Measurements from ENCODE around the gene BTNL9.
"Not testable (repeated sequence)": the region's sequence is repeated elsewhere in the genome, so short reads cannot be mapped to it uniquely, and the experiment has no call there.

Gene BTNL9

DNA sequence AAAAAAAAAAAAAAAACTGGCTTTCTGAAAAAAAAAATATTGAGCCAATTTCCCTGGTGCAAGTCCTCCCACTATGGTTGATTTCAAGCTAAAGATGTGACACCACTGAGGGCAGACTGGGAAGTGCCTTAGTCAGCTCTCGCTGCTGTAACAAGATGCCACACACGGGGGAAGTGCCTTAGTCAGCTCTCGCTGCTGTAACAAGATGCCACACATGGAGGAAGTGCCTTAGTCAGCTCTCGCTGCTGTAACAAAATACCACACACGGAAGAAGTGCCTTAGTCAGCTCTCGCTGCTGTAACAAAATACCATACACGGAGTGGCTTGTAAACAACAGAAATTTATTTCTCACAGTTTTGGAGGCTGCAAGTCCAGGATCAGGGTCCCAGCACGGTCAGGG lies 23.4 kb downstream of the BTNL9 start:
- no peak for DNase-seq

DNA sequence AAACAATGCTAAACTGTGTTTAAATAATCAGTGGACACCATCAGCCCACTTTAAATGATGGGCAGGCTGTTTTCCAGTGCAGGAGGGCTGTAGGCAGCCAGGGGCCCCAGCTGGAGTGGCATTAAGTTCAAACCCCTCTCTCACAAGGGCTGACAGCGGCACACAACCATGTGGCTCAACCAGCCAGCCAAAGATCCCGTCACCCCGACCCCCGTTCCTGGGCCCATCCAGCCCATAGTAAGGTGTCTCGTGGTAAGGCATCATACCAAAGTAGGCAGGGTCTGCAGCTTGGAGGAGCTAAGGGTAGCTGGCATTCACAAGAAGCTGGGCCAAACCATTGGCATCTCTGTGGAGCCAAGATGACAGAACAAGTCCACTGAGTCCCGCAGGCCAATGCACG lies 24.9 kb downstream of the BTNL9 start:
- no peak for DNase-seq

DNA sequence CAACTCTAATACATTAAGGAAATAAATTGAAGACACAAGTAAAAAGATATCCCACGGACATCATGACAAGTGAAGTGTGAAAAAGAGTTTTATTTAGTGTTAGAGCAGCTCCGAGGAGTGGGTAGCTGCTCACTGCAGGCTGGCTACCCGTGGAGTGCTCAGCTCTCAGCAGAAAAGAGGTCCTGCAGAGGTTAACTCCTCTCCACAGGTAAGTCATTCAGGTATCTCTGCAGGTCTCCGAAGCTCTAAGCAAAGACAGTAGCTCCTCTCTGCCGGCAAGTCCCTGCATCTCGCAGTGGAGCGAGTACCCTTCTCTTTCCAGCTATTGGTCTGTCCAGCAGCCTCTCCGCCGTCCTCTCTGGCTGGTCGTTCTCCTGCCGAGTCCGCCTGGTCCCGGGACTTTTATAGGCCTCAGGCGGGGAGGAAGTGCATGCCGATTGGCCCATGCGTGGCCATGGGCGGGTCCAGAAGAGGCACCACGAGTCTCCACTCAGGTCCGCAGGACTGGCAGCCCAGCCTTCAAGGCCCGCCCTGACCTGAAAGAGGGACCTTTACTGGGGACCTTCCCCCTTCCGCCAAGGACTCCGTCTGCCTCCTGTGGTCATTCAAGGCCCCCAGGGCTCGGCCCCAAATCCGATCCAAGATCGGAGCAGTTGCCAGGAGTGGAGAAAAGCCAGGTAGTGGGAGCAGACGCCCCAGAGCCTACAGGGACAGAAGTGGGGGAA lies 29.9 kb downstream of the BTNL9 start:
- no peak for DNase-seq

DNA sequence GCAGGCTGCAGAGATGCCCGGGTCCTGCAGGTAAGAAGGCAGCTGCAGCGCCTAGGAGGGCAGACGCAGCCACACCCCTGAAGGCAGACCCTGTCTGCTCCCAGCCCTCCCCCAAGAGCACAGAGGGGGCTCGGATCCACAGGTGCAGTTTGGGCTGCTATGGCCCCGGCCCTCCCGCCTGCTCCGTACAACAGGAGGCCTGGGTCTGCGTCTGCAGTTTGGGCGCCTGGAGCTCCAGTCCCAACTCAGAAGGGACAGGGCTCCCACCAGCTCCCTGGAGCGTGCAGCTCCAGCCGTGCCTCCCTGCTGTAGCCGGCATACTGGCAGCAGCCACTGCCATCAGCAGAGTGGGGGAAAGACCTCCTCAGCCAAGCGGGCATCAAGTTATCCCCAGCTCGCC lies 30.5 kb downstream of the BTNL9 start:
- DNase-seq: no peak

DNA sequence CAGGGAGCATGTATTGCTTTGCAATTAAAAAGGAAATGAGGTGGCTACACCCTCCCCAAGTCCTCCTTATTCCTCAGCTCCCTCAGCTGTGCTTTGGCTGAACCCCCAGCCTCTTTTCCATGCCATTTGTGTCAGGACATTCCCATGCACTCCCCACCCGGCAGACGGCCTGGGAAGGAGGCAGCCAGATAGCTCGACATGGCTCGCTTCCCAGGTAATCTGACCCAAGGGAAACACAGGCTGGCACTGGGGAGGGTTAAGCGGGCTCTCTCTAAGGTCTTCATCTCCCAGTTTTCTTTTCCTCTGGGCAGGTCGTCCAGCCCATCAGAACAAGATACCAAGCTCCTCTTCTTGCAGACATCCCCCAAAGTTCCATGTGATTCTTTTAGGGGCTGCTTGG lies 31.2 kb downstream of the BTNL9 start:
- DNase-seq: no peak

DNA sequence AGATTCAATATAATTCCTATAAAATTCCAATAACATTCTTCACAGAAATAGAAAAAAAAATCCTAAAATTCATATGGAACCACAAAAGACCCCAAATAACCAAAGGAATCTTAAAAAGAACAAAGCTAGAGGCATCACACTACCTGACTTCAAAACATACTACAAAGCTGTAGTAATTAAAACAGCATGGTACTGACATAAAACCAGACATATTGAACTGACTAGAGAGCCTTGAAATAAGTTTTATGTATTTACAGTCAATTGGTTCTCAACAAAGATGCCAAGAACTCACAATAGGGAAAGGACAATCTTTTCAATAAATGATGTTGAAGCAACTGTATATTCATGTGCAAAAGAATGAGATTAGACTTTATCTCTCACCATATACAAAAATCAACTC lies 36.9 kb downstream of the BTNL9 start:
- DNase-seq: no peak

DNA sequence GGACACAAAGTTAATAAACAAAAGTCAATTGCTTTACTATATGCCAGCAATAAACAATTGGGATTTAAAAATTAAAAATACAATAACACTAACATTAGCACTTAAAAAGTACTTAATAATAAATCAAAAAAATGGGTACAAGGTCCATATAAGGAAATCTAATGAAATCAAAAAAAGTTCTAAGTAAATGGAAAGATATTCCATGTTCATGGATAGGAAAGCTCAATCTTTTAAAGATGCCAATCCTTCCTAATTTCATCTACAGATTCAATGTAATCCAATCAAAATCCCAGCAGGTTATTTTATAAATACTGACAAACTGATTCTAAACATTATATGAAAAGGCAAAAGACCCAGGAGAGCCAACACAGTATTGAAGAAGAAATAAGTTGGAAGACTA lies 41.9 kb downstream of the BTNL9 start:
- no peak for DNase-seq

DNA sequence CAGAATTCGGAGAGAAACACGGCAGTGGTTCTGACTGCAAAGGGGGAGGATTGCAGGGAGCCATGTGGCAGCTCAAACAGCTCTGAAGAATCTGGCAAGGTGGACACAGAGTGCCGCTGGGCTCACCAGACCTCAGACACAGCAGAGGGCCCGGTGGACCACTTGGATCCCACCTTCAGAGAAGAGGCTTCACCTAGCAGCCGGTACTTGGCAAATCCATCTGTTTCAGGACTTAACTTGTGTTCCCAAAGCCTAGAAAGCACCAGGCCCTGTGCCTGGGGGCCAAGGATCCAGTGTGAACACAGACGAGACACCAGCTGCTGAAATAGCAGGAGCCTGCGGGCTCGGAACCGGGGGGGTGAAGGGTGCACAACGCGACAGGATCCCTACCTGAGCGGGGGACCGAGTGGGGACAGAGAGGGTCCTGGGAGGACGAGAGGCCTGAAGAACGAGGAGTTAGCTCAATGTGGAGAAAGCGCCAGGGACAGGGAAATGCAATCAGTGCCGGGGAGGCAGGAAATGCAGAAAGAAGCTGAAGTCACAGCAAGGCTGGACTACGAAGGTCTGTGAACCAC lies 44.6 kb downstream of the BTNL9 start:
- no peak for DNase-seq

DNA sequence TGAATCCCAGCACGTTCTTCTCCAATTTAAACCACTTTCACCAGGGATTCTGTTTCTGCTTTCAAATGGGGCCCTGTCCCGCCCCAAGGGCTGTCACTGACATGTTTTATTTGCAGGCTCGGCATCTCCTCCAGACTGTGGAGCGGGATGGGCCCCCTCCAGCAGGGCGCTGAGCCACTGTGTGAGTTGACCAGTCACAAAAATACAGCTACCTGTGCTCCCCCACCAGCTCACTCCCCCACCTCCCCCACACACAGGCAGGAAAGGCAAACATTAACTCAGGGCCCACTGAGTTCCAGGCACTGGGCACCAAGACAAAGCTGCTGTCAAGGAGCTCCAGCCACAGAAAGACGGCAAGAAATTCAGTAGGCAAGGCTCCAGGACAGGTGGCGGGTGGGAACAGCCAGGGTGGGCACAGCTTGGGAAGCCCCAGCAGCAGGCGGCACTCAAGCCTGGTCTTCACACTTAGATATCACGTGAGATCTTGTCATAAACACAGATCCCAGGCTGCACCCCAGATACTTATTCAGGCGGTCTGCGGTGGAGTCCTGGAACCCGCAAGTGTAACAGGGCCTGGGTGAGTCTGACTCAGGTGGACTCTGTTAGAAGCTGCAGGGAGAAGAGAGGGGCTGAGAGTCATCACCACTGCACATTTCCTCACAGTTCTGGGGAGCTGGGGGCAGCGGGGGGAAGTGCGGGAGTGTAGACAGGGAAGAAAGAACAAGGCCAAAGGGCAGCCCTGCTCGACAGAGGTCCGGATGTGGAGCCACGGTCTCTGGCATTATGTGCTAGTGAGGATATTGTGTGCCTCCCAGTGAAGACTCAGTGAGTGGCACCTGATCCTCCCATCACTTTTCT lies 46.2 kb downstream of the BTNL9 start:
- no peak for DNase-seq

DNA sequence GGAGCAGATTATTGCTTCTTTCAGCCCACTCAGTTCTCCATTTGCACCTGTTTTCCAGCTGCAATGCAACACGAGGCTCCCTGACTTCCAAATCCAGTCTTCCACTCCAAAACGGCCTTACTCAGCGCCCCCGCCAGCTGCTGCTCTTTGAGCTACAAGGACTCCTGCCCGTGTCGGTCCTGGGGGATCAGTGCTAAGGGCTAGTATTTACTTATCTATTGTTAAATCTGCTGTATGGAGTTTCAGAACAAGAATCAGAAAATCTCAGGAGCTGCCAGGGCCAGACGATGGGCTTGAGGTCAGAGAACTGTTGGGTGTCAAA lies 46.8 kb downstream of the BTNL9 start:
- no peak for DNase-seq

DNA sequence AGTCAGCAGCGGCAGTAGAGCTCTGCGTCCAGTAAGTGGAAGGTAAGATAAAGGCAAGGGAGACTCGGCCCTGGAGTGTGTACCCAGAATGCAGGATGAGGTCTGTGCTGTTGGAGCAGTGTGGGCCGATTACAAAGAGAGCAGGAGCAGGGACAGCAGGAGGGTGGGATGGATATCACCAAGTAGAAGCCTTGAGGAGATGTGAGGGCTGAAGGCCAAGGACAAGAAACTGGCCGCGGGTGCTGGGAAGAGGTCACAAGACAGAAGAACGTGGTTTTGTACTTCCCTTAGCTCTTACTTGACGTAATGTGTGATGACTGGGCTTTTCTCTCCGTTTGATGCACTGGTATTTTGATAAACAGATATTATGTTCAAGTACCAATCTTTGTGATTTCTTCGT lies 47.2 kb downstream of the BTNL9 start:
- no peak for DNase-seq

DNA sequence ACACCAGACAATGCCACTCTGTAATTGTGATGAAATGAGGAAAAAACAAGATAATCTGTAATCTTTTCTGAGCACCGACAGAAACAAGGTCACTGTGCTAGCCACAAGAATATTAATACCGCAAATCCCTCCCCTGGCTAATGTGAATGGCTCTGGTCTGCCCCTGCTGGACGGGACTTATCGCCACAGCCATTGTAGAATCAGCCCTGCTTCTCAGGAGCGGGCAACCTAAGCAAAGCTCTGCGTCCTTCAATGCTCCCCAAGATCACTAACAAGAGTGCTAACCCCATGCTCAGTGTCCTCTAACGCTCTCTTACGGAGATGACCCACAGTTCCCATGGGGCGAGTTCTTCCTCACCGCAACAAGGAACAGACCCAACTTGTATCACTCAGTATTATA lies 48.2 kb downstream of the BTNL9 start:
- no peak for DNase-seq

DNA sequence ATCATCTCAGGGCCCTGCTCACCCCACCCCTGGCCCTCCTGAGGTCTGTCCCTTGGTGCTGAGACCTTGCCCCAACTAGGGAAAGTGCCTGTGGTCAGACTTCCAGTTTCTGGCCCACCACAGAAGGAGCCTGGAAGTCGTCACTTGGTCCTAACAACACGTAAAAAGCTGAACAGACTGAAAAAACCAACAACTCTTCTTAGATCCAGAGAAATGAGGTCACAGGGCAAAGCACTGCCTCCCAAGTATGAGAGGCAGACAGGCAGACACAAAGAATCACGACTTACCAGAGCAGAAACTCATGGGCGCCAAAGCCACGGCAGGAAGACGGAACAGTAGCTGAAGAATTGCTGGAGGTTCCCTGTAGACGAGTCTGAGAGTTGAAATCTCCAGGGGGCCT lies 52.4 kb downstream of the BTNL9 start:
- no peak for DNase-seq

DNA sequence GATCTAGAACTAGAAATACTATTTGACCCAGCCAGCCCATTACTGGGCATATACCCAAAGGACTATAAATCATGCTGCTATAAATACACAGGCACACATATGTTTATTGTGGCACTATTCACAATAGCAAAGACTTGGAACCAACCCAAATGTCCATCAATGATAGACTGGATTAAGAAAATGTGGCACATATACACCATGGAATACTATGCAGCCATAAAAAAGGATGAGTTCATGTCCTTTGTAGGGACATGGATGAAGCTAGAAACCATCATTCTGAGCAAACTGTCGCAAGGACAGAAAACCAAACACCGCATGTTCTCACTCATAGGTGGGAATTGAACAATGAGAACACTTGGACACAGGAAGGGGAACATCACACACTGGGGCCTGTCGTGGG lies 55.1 kb downstream of the BTNL9 start:
- DNase-seq: not testable (repeated sequence)

DNA sequence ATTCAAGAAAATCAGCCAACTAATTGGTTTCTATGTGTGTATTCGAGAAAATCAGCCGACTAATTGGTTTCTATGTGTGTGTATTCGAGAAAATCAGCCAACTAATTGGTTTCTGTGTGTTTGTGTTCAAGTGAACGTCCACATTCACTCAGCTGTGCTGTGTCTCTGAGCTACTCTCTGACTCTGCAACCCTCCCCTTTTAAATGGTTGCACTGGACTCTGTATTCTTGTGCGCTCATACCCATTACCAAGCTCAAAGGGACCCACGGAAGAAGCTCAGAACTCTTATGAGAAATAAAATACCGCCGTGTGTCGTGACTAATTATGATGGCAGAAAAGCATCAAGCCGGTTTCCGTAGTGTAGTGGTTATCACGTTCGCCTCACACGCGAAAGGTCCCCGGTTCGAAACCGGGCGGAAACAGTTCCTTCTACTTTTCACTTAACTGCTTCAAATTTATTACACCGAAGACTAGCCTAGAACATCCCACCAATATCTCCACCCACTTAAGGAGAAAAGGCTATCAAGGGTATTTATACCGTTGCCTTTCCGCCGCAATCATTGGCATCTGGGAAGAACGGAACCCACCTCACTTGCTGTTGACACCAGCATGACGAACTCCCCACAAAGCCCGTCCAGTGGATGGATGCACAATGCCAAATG lies 56.8 kb downstream of the BTNL9 start:
- DNase-seq: not testable (repeated sequence)

DNA sequence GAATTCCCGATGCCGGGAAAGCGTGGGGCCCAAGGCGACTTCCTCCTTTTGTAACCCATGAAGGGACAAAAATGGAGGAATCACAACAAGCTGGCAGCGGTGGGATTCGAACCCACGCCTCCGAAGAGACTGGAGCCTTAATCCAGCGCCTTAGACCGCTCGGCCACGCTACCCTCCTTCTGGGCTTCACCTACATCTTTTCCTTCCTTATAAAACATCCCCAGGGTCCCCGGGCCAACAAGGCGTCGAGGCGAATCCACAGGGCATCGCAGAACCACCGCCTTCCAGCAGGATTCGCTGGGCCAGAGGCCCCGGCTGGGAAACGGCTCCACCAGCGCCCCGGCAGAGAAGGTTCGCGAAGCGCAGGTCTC lies 57.3 kb downstream of the BTNL9 start:
- DNase-seq: not testable (repeated sequence)

DNA sequence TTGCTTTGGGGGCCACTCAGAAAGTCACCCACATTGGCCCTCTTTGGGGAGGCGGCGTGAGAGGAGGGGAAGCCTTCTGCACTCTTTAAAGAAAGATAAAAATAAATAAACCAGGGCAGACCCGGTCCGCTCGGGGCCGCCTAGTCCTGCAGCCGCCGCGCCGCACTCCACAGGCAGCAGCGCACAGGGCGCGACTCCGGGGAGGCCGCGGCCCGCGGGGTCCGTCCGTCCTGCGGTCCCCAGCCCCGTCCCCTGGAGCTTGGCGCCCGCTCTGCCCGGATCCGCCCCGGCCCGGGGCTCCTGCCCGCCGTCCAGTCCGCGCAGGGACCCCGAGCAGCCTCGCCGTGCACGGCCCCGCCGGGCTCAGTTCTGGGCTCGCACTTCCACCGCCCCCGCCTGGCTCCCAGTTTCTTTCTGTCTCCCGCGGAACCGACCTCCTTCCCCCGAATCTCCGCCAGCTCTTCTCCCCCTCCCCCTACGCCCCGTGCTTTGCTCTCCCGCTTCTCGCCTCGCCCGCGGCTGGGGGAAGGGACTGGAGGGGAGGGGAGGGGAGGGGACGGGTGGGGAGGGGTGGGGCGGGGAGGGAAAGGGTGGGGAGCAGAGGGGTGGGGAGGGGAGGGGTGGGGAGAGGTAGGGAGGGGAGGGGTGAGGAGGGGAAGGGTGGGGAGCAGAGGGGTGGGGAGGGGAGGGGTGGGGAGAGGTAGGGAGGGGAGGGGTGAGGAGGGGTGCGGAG lies 57.9 kb downstream of the BTNL9 start:
- not testable (repeated sequence) for DNase-seq

DNA sequence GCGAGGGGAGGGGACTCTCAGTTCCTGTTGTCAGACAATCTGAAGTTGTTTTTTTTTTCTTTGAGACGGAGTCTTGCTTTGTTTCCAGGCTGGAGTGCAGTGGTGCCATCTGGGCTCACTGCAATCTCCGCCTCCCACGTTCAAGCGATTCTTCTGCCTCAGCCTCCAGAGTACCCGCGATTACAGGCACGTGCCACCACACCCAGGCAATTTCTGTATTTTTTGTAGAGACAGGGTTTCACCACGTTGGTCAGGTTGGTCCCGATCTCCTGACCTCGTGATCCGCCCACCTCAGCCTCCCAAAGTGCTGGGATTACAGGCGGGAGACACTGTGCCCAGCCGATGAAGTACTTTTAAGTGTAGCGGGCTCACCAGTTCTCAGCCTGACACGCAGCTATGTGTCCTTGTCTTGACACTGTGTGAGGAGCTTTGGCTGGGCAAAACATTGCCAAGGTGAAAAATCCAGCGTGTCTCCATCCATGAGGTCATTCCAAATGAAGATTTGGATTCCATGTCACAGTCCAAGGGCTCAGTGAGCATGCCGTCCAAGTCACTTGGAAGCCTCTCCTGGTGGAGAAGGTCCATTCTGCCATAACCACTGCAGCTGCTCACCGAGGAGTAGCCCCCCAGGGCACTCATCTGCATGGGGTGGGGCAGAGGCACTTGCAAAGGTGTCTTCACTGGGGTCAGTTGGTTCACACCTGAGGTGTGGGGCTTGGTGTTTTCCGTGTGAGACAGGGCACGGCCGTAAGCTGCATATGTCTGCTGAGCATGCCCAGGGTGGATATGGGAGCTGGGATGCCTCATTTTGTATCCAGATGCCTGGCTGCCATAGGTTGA lies 58.9 kb downstream of the BTNL9 start:
- no peak for DNase-seq

DNA sequence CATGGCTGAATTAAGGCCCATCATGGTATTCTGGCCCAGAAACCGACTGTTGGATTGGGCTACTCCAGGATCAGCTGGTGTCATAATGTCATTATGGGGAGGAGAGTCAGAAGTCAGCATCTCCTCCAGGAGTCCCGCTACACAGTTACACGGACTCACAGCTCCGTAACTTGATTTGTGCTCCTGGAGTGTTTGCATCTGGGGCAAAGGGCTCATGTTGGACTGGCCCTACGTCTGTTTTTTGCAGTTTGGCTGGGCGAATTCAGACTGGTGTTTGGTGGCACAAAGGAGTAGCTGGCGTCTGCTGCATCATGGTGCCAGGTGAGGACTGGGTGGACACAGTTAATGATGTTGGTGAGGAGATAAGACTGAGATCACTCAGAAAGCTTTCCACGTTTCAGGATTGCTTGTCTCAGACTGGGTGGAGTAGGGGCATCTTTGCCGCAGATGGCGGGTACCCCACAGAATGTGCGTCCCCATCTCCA lies 59.6 kb downstream of the BTNL9 start:
- no peak for DNase-seq

DNA sequence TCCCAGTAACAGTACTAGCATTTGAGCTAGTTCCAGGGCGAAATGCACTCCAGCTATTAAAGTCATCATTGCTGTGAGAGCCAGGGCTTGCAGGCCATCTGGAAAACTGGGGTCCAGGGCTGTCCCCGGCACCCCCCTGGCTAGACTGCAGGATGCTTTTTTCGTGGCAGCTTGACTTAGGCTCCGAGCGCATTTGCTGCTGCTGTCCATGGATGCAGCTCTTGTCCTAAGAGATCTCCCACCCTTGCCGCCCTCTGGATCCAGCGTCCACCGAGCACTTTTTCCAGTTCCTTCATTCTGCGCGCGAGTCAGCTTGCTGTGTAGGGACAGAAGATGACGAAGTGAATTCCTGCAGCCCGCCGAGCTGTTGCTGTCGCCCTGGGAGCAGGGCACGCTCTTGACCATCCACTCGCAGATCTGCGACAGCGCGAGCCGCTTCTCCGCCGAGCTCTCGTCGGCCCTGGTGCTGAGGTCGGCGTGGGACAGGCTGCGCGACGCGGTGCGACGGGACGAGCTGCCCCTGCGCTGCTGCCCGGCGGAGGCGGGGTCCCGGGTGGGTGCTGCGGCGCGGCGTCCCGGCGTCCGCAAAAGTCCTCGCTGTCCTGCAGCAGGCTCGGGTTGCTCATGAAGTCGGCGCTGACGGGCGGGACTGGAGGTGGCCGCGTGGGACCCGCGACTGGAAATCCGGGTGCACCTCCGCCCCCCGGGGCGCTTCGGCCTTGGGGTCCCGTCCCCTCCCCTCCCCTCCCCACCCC lies 60.2 kb downstream of the BTNL9 start:
- DNase-seq: no peak

DNA sequence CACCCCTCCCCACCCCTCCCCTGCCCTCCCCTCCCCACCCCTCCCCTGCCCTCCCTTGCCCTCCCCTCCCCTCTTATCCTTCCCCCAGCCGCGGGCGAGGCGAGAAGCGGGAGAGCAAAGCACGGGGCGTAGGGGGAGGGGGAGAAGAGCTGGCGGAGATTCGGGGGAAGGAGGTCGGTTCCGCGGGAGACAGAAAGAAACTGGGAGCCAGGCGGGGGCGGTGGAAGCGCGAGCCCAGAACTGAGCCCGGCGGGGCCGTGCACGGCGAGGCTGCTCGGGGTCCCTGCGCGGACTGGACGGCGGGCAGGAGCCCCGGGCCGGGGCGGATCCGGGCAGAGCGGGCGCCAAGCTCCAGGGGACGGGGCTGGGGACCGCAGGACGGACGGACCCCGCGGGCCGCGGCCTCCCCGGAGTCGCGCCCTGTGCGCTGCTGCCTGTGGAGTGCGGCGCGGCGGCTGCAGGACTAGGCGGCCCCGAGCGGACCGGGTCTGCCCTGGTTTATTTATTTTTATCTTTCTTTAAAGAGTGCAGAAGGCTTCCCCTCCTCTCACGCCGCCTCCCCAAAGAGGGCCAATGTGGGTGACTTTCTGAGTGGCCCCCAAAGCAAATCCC lies 61.1 kb downstream of the BTNL9 start:
- DNase-seq: not testable (repeated sequence)

Data from CD4-positive, alpha-beta T cell treated with Interleukin-15 for 1 hour (primary cell).